ENCODE data around the gene OR1A1.

DNA sequence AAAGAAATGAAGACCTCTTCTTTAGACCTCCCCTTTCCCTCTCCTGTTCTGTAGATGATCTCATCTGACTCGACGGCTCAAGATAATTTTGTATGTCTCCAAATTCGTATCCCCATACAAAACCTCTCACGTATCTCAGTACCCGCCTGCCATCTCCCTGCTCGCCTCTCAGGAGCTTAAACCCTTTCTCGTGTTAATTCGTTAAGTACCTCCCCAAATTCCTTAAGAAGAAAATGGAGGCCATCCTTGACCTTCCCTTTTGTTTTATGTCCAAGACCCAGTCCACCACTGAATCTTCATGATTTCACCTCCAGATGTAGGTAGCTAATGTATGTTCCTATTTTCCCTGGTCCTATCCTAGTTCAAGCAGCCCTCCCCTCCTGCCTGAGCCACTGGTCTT is 49.1 kb downstream of the OR1A1 start:
- TF ChIP-seq POLR2AphosphoS5 (IDR thresholded peaks at IDR 0.05; ENCODE audit: low read depth, low read length) (no peak), POLR2A (IDR thresholded peaks at IDR 0.05; ENCODE audit: low read depth, low read length) (no peak)

Measured in GM12892 (cell line).